NCI-H748 (cell line): Measurements from ENCODE around the gene AKR7A3.
"Not testable (repeated sequence)": the region's sequence is repeated elsewhere in the genome, so short reads cannot be mapped to it uniquely, and the experiment has no call there.

Source experiments
- DNase-seq: peaks from one replicate; lab custom pipeline; 2025; ENCODE audit not compliant: unreplicated experiment; lab: John Stamatoyannopoulos, UW

Gene AKR7A3

DNA sequence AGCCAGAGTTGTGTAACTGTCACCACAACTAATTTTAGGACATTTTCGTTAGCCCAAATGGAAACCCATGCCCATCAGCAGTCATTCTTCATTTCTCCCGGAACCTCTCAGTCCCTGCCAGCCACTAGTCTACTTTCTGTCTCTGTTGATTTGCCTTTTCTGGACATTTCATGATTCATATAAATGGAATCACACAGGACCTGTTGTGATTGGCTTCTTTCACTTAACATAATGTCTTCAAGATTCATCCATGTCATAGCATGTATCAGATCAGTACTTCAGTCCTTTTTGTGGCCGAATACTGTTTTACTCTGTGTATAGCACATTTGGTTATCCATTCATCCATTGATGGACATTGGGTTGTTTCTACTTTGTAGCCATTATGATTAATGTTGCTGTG is 30.6 kb upstream of the AKR7A3 start:
- no peak for DNase-seq

DNA sequence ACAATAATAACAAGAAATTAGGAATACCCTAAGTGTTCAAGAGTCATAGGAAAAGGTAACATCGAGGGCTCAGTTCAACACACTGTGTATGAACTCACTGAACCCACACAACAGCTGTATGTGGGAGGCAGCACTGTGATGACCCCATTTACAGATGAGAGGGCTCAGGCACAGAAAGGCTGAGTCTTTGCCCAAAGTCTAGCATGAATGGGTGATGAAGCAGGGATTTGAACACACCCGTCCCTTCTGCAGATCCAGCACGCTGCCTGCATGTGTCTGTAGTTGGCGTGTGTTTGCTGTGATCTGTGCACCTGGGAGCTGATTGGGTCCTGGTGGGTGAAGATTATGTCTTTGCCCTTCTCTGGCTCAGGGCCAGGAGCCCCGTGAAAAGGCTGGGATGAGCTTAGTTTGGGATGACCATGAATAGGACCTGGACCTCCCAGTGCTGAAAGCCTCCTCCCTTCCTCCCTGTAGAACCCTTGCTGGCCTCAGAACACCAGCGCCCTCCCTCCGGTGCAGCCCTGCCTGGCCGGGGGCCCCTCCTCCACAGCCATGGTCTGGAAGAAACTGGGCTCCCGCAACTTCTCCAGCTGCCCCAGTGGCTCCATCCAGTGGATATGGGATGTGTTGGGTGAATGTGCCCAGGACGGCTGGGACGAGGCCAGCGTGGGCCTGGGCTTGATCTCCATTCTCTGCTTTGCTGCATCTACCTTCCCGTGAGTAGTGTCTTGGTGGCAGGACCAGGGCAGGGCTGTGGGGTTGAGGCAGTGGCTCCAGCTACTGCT is 28.7 kb upstream of the AKR7A3 start:
- no peak for DNase-seq

DNA sequence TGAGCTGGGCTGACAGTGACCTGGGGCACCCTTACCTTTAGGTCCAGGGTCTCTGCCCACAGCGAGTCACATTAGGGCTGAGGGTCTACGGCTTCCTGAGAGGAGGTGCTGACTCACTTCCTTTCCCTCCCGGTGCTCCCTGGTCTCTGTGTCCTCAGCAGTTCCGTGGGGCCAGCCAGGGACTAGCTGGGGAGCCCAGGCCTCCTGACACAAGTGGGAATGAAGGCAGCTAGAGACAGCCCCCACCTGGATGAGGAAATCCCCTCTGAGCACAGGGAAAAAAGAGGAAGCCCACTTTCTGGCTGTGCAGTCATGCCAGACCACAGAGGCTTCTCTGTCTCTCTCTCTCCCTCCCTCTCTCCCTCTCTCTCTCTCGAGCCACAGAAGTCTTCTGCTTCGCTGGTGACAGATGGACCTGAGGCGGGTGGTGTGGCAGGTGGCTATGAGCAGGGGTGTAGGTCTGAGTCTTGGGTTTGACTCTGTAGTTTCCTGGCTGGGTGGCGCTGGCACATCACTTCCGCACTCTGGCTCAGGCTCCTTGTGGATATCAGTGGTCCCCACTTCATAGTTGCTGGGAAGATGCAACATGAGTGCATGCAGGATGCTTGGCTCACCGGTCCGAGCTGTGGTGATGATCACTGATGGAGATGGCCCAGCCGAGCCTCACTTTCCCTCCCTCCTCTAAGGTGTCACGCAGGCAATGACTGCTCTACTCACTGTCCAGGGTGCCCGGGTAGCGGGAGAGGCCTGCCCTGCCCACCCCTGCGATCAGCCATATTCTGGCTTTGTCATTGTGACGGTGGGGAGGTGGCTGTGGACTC is 27.0 kb upstream of the AKR7A3 start:
- no peak for DNase-seq

DNA sequence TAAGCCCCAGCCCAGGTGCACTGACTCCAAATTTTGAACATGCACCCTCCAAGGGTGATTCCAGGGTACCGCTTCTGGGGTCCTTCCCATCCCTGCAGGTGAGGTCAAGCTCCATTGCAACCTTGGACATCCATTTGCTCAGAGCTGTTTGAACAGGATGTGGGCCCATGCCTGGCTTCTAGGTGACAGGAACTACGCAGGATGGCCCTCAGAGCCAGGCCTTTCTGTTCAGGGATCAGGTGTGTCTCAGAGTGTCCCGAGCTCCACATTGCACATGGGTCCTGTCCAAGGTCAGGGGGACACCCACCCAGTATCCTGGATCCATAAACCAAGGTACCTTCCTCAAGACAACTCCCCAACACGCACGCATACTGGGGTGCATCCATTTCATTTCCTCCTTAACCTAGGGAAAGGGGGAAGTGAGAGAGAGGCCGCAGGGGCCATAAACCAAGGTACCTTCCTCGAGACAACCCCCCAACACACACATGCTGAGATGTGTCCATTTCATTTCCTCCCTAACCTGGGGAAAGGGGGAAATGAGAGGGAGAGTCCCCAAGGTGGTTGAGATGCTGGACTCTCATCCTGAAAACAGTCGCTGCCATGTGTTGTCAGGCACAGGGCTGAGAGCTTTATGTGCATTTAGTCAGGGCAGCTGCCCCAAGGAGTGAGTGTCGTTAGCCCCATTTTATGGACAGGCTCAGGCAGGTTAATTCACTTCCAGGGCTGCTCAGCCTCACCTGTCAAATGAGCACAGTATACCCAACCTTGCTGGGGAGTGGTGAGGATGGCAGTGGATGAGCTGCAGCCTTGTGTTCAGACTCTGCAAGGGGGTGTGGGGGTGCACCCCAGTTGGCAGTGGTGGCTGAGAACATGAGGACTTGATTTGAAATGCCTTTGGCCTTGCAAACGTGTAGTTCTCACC is 25.7 kb upstream of the AKR7A3 start:
- no peak for DNase-seq

DNA sequence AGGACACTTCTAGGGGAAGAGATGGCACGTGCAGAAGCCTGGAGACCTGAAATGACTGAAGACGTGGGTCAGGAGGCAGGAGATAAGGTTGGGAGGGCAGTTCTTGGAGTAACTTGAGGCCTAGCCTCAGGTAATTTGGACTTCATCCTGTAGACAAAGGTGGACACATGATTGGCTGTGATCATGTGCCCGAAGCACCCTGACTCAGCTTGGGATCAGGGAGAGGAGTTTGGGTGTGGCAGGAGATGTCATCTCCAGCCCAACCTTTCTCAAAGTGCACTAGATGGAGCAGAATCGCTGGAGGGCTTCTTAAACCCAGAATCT is 25.0 kb upstream of the AKR7A3 start:
- DNase-seq = no peak

DNA sequence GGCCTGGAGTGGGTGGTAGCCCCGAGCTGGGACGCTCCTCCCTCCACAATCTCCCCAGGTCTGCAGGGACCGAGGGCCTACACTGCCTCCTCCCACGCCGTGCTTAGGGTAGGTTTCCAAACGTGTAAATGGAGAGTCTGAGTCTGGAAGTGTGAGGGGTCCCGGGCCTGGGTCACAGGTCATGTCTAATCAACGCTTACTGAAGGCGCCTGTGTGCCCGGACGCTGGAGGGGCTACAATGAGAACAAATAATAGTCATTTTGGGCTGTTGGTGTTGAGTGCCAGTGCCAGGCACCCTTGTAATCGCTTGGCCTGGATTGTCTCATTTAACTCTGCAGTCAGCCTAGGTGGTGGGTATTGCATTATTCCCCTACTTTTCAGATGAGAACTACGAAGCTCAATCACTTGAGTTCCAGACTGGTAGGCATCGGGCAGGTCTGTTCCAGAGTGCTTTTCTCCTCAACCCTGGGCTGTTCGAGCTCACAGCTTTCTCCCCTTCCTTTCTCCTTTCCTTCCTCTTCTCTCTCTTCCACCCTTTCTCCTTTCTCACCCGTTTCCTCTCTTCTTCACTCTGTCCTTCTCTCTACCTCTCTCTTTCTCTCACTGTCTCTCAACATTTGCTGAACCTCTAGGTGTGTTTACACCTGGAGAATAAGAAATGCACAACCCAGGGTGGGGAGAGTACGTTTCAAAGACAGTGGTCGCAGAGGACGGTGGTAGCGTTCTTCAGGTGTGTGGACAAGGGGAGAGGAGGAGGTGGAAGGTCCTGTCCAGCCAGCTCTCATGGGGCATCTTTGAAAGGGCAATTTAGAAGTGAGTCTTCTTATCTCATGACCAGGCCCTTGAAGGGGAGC is 24.4 kb upstream of the AKR7A3 start:
- no peak for DNase-seq

DNA sequence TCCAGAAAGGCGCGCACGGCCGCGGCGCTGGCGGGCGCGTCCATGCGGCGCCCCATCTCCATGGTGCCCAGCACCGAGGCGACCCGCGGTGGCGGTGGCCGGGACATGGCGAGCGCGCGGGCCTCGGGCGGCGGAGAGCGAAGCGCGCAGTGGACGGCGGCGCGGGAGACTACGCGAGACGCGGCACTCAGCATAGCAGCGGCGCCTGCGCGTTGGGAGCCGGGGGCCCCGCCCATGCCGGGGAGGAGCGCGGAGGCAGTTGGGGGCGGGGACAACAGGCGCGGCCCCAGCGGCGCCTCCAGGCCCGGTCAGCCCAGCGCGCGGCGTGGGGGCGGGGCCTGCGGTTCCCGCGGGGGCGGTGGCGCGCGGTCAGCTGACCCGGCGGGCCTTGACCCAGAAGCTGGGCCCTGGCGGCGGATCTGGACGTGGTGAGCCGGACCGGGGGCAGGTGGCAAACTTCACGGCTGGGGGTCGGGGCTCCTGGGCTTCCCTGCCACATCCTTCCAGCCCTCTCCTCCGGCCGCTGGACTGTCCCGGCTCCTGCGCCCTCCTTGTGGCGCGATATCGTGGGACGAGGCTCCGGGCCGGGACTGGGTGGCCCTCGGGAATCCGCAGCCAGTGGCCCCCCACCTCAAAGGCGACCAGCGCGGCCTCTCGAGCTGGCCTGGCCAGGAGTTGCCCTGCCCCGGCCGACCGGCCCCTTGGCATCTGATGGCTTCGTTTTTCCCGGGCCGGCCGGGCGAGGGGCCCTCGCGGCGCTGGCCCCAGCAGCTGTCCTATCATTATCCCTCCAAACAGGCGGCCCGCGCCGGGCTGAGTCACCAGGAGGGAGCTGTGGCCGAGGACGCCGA is 23.6 kb upstream of the AKR7A3 start, which contains the start of the genes AKR7A2 and SLC66A1:
TSS of gene AKR7A2 (minus strand) at position 214 of the 851 bp plus-strand sequence. CDS start at position 194, 20 bp downstream.
TSS of gene SLC66A1 (plus strand) at position 396 of the 851 bp plus-strand sequence. CDS start 5,352 bp downstream, outside the sequence.
- DNase-seq = peak; percentile 87

DNA sequence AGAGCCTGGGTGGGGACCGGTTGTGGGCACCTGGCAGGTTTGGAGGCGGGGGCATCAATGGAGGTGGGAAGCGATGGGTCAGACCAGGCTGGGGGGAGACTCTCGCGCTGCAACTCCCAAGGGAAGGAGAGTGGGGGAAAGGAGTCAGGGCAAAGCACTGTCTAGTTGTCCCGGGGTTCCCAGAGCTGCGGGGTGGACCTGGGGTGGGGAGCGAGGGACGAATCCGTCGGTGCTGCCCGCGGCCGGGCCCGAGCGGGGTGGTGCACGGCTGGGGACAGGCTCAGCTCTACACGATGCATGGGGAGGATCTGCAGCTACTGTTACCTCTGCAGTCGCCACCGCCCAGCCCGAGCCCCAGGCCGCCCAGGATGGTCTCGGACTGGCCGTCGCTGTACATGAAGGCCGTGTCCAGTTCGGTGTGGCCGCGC is 22.9 kb upstream of the AKR7A3 start:
- DNase-seq = peak; percentile 68

DNA sequence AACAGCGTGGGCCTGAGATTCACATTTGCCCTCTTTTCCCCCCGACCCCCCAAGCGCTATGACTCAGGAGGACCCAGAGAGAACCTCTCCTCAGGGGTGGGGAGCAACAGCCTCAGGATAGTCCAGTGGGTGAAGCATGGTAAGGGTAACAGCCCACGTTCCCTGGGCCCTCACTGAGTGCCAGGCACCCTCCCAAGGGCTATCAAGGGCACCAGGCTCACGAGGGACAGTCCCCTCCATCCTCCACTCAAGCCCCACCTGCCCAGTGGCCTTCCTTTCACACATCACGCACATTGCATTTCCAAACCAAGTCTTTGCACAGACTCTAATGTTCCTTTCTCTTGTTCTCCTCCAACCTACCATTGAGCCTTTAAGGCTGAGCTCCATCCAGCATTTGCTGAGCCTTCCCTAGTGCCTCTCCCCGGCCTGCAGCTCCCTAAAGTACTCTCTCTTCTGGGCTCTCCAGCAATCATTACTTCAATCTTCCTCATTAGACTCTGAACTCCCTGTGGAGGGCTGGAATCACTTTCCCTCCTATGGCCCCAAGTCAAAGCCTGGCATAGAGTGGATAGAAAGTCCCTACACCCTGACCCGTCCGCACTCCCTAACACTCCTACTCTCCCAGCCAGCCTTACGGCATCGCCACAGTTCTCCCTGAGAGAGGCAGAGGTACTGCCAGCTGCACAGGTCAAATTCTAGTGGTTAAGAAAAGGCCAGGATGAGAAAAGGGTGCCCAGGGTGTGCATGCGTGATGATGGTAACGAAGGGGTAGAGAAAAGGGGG is 22.3 kb upstream of the AKR7A3 start:
- no peak for DNase-seq

DNA sequence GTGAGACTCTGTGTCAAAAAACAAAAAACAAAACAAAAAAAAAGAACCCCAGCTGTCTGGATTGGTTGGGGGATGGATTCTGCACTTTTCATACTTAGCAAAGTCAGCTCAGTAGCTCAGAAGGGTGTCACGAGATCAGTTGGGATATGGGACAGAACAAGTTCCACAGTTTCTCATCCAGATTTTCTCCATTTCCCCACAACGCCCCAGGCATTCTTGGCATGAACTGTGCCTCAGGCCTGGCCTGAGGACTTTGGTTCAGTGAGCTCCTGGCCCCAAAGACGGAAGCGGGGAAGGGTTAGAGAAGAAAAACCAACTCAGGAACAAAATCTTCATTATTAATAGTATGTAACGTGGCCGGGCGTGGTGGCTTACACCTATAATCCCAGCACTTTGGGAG is 21.5 kb upstream of the AKR7A3 start:
- DNase-seq = no peak

DNA sequence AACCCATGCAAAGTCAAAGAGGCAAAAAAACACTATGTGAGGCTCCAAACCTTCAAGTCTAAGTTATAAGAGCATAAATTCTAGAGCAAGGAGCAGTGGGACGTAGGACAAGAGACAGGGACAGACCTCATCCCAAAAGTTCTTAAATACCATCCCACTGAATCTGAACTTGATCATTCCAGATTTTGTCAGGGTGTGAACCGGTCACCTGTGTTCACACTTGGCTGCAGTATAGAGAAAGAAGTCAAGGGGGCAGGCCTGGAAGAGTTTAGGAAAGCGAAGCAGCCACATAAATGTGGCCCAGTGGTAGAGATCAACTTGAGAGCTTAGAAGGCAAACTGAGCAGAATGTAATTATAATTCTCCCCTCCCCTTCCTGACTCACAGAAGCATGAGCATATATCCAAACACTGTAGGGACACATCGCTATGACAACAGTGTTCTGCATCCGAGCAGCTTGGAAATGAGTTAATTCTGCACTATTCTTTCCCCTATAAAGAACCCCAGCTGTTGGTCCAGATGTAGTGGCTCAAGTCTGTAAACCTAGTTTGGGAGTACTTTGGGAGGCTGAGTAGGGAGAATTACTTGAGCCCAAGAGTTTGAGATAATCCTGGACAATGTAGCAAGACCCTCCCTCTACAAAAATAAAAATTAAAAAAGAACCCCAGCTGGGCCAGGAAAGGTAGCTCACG is 20.7 kb upstream of the AKR7A3 start:
- DNase-seq = no peak

DNA sequence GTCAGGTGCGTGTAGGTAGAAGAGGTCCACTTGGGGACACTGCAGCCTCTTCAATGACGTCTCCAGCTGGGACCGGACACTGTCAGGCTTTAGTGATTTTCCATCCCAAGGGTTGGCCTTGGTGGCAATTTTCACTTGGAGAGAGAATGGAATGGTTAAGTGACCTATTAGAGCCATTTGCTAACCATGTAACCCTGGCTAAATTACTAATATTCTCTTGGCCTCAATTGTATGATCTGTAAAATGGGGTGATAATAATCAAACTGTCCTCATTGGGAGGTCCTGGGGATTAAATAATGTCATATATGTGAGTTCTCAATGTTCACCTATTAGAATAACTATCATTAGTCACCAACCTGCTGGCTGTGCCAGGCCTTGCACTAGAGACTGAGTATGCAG is 19.9 kb upstream of the AKR7A3 start:
- no peak for DNase-seq

DNA sequence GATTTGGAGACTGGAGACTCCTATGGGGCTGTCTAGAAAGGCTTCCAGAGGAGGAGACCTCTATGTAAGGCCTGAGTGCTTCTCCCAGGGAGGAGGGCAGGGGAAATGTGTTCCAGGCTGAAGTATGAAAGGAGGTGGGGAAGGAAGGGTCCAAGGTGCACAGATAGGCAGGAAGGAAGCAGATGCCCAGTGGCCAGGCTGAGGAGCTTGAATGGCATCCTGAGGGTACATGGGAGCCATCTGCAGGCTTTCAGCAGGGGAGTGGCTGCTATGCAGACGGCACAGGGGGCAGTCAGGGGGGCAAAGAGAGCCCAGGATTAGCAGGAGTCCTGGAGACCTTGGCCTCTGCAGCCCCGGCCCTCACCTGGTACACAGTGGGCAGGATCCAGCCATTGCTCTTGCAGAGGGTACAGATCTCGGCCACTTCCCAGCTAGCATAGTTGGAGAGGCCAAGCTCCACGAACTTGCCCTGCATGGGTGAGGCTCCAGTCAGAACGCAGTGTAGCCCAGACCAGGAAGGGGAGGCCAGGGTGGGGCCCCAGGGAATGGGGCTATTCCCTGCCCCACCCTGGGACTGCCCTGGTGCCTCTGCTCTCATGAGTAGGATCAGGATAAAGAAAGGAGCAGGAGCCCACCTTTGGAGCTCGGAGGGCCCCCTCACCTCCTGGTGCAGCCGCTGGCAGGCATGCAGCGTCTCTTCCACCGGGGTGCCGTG is 19.4 kb upstream of the AKR7A3 start:
- DNase-seq = no peak

DNA sequence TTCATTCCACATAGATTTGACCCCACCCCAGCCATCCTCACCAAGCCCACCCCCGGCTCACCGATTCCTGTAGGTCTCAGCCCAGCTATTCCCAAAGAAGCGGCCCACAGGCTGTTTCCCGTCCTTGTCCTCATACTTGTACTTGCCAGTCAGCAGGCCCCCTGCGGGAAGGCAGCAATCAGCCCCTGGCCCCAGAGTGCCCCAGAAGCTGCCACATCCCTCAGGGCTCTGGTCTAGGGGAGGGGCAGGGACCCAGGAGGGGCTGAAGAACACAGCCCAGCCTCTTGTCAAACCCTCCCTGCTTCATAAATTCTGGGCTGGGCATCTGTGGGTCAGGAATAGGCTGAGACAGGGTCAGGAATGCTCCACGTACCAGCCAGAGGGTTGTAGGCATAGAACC is 18.4 kb upstream of the AKR7A3 start:
- no peak for DNase-seq

DNA sequence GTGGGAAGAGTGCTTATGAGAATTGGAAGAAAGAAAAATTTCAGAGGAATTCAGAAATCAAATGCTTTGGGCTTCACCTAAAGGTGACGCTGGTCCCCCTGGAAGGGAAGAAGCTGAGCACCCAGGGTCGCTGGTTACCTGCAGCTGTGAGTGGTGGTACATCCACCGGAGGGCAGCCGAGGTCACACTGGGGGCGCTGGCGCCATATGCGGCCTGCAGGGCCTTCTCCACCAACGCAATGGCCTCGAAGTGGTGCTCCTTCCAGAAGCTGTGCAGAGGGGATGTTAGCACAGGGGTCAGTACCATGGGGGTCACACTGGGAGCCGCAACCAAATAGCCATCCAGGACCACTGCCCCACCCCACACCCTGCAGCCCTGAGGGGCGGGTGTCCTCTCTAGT is 17.3 kb upstream of the AKR7A3 start:
- no peak for DNase-seq

DNA sequence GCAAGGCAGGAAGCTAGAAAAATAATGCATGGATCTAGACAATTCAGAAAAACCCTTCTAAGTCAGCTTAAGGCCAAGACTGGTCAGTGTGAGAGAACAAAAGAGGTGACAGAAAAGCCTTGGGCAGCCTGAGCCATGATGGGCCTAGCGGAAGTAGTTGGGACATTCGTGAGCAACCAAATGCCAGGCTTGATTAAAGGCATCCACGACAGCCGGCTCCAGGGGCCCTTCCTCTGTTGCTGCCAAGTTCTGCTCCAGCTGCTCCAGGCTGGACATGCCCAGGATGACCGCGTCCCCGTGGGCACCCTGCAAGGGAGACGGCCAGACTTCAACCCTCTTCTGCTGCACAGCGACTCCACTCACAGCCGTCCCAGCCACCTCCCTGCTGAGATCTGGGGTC is 15.5 kb upstream of the AKR7A3 start:
- DNase-seq = not testable (repeated sequence)

DNA sequence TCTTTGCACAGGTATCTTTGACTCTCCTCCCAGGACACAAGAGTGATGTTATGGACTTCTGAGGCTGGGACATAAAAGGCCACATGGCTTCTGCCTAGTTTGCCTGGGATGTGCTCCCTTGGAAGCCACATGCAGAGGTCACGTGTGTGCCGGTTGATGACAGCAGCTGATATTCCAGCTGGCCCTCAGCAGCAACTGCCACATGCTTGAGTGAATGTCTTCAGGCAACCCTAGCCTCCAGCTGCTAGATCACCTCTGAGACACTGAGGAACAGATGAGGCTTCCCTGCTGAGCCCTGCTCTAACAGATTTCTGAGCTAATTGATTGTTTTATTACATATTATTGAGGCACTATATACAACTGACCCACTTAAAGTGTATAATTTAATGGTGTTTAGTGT is 11.6 kb upstream of the AKR7A3 start:
- peak; percentile 11 for DNase-seq
